ENCODE measurements around the gene ACAN.
A peak's percentile ranks its signal among the peaks of the same experiment; 100 is the strongest.
"Not testable (repeated sequence)": the region's sequence is repeated elsewhere in the genome, so short reads cannot be mapped to it uniquely, and the experiment has no call there.

Gene ACAN

GRCh38 chr15:88902846-88903245 lies 99.6 kb downstream of the ACAN start:
- DNase-seq (ENCODE audit: low spot score) = no peak

DNA sequence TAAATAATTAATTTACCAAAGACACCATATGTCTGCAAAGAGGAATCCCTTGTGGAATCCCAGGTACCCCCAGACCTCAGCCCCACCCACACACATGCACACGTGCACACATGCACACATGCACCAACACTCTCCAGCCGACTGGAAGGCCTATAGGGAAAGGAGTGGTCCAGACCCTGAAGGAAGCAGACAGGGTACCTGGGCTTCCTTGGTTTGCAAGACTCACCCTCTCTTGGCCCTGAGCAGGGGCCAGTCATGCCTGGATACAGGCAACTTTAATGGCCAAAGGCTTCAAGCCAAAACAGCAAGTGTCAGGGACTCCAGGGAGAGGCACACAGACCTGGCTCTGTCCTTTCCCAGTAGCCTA lies 101.0 kb downstream of the ACAN start:
- DNase-seq (ENCODE audit: low spot score) = no peak

DNA sequence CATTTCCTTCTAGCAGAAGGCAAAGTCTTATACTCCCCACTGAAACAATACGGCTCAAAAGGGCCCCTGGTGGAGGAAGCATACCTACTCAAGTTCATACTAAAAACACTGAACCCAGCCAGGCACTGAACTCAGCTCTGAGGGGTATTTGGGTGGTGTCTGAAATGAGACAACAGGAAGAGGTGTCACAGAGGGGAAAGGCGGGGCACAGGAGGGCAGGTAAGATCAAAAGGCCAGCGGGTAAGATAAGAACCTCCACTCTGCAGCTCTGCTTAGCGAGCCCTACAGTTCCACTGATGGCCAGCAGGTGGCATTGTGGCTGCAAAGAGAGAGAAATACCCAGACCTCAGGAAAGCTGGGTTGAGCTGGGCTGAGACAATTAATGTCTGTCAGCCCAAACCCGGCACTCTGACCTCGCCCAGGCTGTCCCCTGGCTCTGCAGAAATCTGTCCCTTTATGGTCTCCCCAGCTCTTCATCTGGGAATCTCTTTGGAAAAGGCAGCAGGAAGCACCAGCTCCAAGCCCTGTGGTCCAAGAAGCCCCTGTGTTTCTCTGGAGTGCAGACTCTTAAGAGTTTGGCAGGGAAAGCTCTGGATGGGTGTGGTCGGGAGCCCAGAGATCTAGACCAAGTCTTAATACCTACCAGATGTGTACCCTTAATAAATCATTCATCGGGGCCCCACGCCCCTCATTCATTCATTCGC lies 101.5 kb downstream of the ACAN start:
- DNase-seq (ENCODE audit: low spot score) = peak; percentile 81

DNA sequence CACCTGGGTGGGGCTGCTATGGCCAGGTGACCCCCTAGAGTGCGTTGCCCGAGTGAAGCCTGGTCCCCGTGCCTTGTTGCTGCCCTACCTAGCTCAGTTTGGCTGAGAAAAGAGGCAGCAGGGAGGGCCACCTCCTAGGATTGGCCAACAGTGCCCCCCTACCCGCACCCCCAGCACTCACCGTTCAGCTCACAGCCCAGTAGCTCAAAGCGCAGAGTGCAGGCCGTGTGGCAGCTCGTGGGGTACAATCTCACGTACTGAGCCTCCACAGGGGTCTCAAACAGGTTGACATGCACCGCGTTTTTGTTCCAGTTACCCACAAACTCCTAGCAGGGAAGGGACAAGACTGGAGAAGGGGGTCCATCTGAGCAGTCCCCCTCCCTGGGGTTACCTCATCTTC lies 102.3 kb downstream of the ACAN start:
- no peak for DNase-seq (ENCODE audit: low spot score)

- DNase-seq (ENCODE audit: low spot score) = no peak
Observed at GRCh38 chr15:88906130-88906529, 102.9 kb downstream of the ACAN start.

DNA sequence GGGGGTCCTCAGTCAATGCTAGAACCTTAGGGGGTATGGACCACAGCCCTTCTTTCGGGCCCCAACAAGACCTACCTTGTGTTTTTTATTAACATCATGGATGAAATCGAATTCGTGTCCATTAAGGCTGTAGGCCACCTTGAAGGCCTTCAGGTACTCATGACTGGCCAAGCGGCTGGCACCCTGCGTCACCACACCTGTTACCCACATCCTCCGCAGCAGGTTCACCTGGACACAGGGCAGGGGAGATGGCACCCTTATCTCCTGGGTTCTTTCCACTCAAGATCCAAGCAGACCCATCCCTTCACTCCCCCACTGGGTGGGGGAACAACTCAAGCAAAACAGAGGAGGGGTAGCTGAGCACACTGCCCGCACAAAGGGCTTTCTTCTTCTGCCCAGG lies 103.3 kb downstream of the ACAN start:
- no peak for DNase-seq (ENCODE audit: low spot score)

DNA sequence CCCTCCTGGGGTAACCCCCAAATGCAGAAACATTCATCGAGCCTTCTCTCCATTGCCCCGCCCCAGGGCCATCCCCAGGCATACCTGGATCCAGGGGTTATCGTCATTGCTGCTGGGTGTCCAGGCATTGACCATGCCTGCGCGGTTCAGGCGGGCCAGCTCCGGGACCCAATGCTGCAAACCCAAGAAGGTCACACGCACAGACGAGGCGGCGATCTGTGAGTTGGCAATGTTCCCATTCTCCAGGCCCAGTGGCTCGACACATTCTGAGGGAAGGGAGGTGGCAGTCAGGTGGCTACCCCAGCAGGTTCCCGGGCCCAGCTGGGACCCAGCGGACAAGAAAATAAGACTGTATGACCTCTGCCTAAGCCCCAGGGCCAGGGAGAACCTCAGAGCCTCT lies 103.9 kb downstream of the ACAN start:
- DNase-seq (ENCODE audit: low spot score) = no peak

DNA sequence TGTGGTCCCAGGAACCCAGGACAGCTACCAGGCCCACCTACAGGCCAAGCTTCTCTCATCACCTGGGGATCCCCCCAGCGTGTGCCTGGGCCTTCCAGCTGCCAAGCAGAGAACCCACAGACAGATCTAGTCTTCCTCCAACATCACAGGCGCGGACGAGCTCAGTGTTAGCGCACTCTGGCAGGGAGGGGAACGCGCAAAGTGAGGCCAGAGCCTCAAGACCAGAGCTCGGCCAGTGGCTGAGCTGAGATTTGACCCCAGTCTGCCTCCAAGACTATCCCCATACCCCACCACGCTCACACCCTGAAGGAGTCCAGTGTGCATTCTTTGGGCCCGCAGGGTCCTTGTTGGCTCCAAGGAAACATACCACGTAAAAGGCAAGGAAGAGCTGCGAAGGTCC lies 104.9 kb downstream of the ACAN start:
- no peak for DNase-seq (ENCODE audit: low spot score)

- DNase-seq (ENCODE audit: low spot score) = no peak
Observed at GRCh38 chr15:88908697-88909621, 105.7 kb downstream of the ACAN start.

DNA sequence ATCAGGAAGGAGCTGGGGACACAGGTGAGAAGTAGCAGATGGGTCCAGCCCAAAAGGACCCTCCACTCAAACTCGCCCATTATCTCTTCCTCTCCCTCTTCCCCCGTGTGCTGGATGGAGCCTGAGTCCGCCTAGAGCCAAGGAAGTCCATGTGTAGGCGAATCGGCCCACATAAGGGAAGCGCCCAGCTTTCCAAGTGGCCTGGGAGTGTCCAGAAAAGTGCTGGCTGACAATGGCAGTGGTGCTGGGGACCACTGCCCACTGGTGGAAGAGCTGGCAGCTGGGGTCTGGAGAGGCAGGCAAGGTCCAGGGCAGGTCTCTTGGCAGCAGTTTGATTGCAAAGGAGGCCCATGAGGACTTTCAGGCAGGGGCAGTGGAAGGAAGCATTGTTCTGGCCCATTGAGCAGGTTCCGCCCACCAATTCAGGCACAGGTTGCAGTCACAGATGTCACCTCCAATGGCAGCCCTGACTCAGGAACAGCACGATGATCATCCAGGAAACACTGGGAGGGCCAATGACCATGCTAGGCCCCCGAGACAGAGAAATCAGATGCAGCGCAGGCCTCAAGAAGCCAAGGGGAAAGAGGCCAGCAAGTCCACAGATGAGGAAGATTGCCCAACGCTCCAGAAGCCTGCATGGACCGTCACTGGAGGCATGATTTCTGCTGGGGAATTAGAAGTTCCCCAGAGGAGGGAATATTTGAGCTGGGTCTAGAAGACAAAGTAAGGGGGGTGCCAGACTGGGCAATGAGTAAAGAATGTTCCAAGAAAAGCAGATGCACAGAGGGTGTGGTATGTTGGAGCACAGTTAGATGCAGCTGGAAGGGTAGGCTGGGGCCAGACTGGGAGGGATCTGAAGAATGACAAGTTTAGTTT lies 107.0 kb downstream of the ACAN start:
- DNase-seq (ENCODE audit: low spot score) = no peak

- DNase-seq (ENCODE audit: low spot score) = peak; percentile 51
Observed at GRCh38 chr15:88911766-88912118, 108.5 kb downstream of the ACAN start.

DNA sequence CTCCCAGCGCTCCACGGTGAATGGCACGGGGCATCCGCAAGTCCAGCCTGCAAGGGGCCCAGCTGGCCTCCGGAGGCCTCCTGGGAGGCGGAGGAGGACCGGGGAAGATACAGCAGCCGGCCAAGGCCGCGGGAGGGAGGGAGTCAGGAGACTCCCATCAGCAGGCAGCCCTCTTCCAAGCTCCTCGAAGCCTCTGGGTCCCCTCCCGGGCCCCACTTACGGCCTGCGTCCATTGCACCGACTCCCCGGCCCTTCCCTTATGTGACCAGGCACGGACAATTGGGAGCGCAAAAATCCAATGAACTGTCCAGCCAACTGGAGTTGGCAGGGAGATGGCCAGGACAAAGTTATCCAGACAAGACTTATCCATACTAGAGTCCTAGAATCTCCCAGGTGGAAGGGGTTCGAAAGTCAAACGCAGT lies 109.3 kb downstream of the ACAN start:
- DNase-seq (ENCODE audit: low spot score) = no peak

GRCh38 chr15:88913017-88913849 lies 110.0 kb downstream of the ACAN start, which contains the start of gene MFGE8:
MFGE8 (minus strand) TSS chr15:88913379; CDS start chr15:88913319, 60 bp downstream.
- DNase-seq (ENCODE audit: low spot score) = peak; percentile 66

- no peak for DNase-seq (ENCODE audit: low spot score)
Observed at GRCh38 chr15:88913850-88914169, 110.6 kb downstream of the ACAN start.

DNA sequence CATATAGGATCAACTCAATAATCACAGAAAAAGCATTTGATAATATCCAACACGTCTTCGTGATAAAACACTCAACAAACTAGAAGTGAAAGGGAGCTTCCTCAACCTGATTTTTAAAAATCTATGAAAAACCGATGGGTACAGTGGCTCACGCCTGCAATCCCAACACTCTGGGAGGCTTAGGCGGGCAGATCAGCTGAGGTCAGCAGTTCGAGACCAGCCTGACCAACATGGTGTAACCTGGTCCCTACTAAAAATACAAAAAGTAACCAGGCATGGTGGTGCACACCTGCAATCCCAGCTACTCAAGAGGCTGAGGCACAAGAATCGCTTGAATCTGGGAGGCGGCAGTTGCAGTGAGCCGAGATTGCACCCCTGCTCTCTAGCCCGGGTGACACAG lies 112.1 kb downstream of the ACAN start:
- no peak for DNase-seq (ENCODE audit: low spot score)

DNA sequence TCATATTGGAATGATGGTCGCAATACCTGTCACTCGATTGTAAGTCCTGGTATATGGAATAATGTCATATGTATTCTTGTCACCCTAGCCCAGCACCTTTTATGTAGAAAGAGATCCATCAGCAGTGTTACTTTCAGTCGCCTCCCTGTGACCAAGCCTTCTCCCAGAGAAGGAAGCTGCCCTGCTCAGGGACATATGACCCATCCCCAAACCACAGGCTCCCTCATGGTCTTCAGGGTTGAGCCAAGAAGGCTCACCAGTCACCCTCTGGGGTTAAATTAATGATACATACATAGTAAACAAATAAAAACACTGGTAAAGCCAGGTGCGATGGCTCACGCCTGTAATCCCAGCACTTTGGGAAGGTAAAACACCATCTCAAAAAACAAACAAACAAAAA lies 114.5 kb downstream of the ACAN start:
- no peak for DNase-seq (ENCODE audit: low spot score)

GRCh38 chr15:88918738-88919137 lies 115.5 kb downstream of the ACAN start:
- peak; percentile 93 for DNase-seq (ENCODE audit: low spot score)

- peak; percentile 19 for DNase-seq (ENCODE audit: low spot score)
Observed at GRCh38 chr15:88920186-88920891, 117.1 kb downstream of the ACAN start.

GRCh38 chr15:88920892-88921435 lies 117.7 kb downstream of the ACAN start:
- DNase-seq (ENCODE audit: low spot score) = not testable (repeated sequence)

Measured in LoVo (cell line).